Measurements from ENCODE around the gene SLC9A9.

GRCh38 chr3:143469159-143469558 lies 379.1 kb downstream of the SLC9A9 start:
- no peak for TF ChIP-seq EZH2 (IDR thresholded peaks at IDR 0.05; ENCODE audit: borderline replicate concordance, insufficient read depth, low read length, poor library complexity, severe bottlenecking)
- TF ChIP-seq EP300 (conservative IDR thresholded peaks at IDR 0.05; ENCODE audit: poor library complexity, severe bottlenecking), result no peak
- TF ChIP-seq, protein P1, sequence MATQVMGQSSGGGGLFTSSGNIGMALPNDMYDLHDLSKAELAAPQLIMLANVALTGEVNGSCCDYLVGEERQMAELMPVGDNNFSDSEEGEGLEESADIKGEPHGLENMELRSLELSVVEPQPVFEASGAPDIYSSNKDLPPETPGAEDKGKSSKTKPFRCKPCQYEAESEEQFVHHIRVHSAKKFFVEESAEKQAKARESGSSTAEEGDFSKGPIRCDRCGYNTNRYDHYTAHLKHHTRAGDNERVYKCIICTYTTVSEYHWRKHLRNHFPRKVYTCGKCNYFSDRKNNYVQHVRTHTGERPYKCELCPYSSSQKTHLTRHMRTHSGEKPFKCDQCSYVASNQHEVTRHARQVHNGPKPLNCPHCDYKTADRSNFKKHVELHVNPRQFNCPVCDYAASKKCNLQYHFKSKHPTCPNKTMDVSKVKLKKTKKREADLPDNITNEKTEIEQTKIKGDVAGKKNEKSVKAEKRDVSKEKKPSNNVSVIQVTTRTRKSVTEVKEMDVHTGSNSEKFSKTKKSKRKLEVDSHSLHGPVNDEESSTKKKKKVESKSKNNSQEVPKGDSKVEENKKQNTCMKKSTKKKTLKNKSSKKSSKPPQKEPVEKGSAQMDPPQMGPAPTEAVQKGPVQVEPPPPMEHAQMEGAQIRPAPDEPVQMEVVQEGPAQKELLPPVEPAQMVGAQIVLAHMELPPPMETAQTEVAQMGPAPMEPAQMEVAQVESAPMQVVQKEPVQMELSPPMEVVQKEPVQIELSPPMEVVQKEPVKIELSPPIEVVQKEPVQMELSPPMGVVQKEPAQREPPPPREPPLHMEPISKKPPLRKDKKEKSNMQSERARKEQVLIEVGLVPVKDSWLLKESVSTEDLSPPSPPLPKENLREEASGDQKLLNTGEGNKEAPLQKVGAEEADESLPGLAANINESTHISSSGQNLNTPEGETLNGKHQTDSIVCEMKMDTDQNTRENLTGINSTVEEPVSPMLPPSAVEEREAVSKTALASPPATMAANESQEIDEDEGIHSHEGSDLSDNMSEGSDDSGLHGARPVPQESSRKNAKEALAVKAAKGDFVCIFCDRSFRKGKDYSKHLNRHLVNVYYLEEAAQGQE (IDR thresholded peaks at IDR 0.05; ENCODE audit: borderline replicate concordance), result no peak
- TF ChIP-seq CTCF (IDR thresholded peaks at IDR 0.05; ENCODE audit: poor library complexity, severe bottlenecking), result no peak
- no peak for TF ChIP-seq POLR2AphosphoS5 (IDR thresholded peaks at IDR 0.05)
- TF ChIP-seq MXI1 (conservative IDR thresholded peaks at IDR 0.05; ENCODE audit: poor library complexity, severe bottlenecking), result no peak
- no peak for TF ChIP-seq TAF1 (IDR thresholded peaks at IDR 0.05; ENCODE audit: low read depth)
- no peak for TF ChIP-seq SMC3 (conservative IDR thresholded peaks at IDR 0.05; ENCODE audit: poor library complexity)
